H1 (cell line): ENCODE data around the gene DHCR24. TPM values are rescaled to one million over a fixed set of nuclear protein-coding genes. Genes with fewer than 3 reads are reported as not detected.

Experiments
- CHD2 ChIP-seq: IDR thresholded peaks from 2 replicates; pipeline ENCODE4 v1.6.1; 2012; ENCODE audit warnings: low read length, improper control_type of control experiment
- EP300 ChIP-seq, 2 experiments: IDR thresholded peaks; 1 replicate in 1 of 2; 2 replicates in 1 of 2; pipeline ENCODE4 v1.6.1; 2011 to 2012; ENCODE audit warnings: low read depth in 2 of 2, low read length in 2 of 2, mild to moderate bottlenecking in 2 of 2, borderline replicate concordance in 1 of 2, inconsistent platforms in 1 of 2, moderate library complexity in 1 of 2
- GABPA ChIP-seq: IDR thresholded peaks from 2 replicates; pipeline ENCODE4 v1.6.1; 2011; ENCODE audit warnings: mild to moderate bottlenecking, low read length, moderate library complexity, borderline replicate concordance; ENCODE audit not compliant: insufficient read depth
- TAF7 ChIP-seq: optimal IDR thresholded peaks from 2 replicates; pipeline ENCODE3; 2011; ENCODE audit warnings: low read depth, mild to moderate bottlenecking, inconsistent platforms, low read length, moderate library complexity, borderline replicate concordance
- polyA plus RNA-seq, 7 experiments: library from polyadenylated mRNA; depleted of rRNA in 3 of 7; stranded (reverse) in 5 of 7; unstranded in 2 of 7; fragments of >200 nt in 5 of 7; fragments of 200-250 nt in 2 of 7; gene quantifications; 1 replicate in 5 of 7; 2 replicates in 1 of 7; 4 replicates in 1 of 7; pipeline versions ENCODE4 v1.2.1 to v1.2.3, GENCODE V29; 2011 to 2013; ENCODE audit warnings: missing spikeins in 2 of 7, mixed read lengths in 2 of 7
- total RNA-seq: library from RNA; stranded (reverse); fragmentation: NEBNext Ultra II Directional; extraction: Animal tissue kit (Norgen Biotek cat#: 25700); gene quantifications from 2 replicates; pipeline ENCODE4 v1.2.1, GENCODE V29; 2021

The DHCR24 gene
- total and polyA plus RNA-seq, 2 of the 8 experiments (the other 6 are each of a cell fraction or from before 2014, with no cell fraction given) = 370 to 419 TPM

DNA sequence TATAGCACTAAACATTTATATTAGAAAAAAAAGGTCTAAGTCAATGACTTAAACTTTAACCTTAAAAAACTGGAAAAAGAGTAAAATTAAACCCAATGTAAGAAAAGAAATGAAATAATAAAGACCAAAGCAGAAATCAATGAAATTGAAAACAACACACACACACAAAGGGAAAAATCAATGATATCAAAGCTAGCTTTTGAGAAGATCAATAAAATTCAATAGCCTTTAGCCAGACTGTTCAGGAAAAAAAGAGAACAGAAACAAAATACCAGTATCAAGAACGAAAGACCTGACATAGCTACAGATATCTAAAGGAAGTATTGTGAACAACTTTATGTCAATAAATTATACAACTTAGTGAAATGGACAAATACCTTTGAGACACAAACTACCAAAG is 7.1 kb downstream of the DHCR24 start (continued):
- no peak for TF ChIP-seq GABPA
- TF ChIP-seq TAF7 = no peak
- no peak for TF ChIP-seq CHD2
- TF ChIP-seq EP300 (IDR thresholded peaks at IDR 0.05; ENCODE audit: borderline replicate concordance in 1 of 2, low read depth in 2 of 2, low read length in 2 of 2) = no peak
